GM23248 (cell line): ENCODE results near the gene KDM5B.

Source experiments
- EZH2 ChIP-seq: fragments of 200-600 bp; sonication (generic); IDR thresholded peaks from 2 replicates; pipeline ENCODE4 v1.6.1; 2018; ENCODE audit warnings: antibody characterized with exemption, mild to moderate bottlenecking; ENCODE audit not compliant: insufficient read depth, poor library complexity, severe bottlenecking
- EZH2phosphoT487 ChIP-seq: fragments of 200-600 bp; sonication (generic); IDR thresholded peaks from 2 replicates; pipeline ENCODE4 v1.6.1; 2018; ENCODE audit warnings: antibody characterized with exemption, moderate library complexity, mild to moderate bottlenecking, low read depth; ENCODE audit not compliant: insufficient read depth

GRCh38 chr1:202710070-202711045, 97.9 kb downstream of the KDM5B start, which contains the start of gene SYT2:
- TF ChIP-seq EZH2phosphoT487, result 0 out of 2 replicates have a peak, but pooled peaks have one; percentile 63
- TF ChIP-seq EZH2, result peak; percentile 93
